Keratinocyte (primary cell): ENCODE results near the gene VSIG10L2. TPM values are rescaled to one million over a fixed set of nuclear protein-coding genes. Genes with fewer than 3 reads are reported as not detected.

Experiments
- DNase-seq: peaks from one replicate; pipeline ENCODE4 v3.0.0-alpha.2; 2011; ENCODE audit warnings: low read depth, missing footprints, low spot score
- FAIRE-seq: peaks from 2 replicates; lab custom pipeline; 2011; peaks lifted over from hg19 to GRCh38; lab: Jason Lieb, UNC
- H2AFZ ChIP-seq: 2 replicates; pipeline ENCODE4 v1.6.0; 2012; ENCODE audit warnings: low read length, control low read depth, inconsistent platforms; ENCODE audit not compliant: control insufficient read depth
- H3K27ac ChIP-seq: 2 replicates; pipeline ENCODE4 v1.5.1; 2011; ENCODE audit warnings: low read length; ENCODE audit not compliant: control insufficient read depth, insufficient read depth
- H3K27me3 ChIP-seq: 3 replicates; pipeline ENCODE4 v1.6.0; 2011; ENCODE audit warnings: low read length; ENCODE audit not compliant: control insufficient read depth, insufficient read depth; ENCODE audit errors: extremely low read depth
- H3K36me3 ChIP-seq, 2 experiments: 2 replicates in 1 of 2; 3 replicates in 1 of 2; pipeline ENCODE4 v1.5.1; 2011; ENCODE audit warnings: low read length in 2 of 2, mild to moderate bottlenecking in 1 of 2; ENCODE audit not compliant: control insufficient read depth in 2 of 2, insufficient read depth in 2 of 2; ENCODE audit errors: extremely low read depth in 1 of 2
- H3K4me1 ChIP-seq: 3 replicates; pipeline ENCODE4 v1.5.1; 2011; ENCODE audit warnings: low read length; ENCODE audit not compliant: control insufficient read depth, insufficient read depth; ENCODE audit errors: extremely low read depth
- H3K4me2 ChIP-seq: 3 replicates; pipeline ENCODE4 v1.6.0; 2011; ENCODE audit warnings: low read depth, low read length; ENCODE audit not compliant: control insufficient read depth, insufficient read depth; ENCODE audit errors: extremely low read depth
- H3K4me3 ChIP-seq, 3 experiments: fragments of 200-600 bp in 1 of 3; sonication (generic) in 1 of 3; 2 replicates in 2 of 3; 3 replicates in 1 of 3; pipeline ENCODE4 v1.5.1; 2011 to 2016; ENCODE audit warnings: low read length in 3 of 3, mild to moderate bottlenecking in 3 of 3, control low read depth in 2 of 3, inconsistent platforms in 1 of 3, low read depth in 1 of 3, mixed read lengths in 1 of 3, mixed run types in 1 of 3, moderate library complexity in 1 of 3; ENCODE audit not compliant: control insufficient read depth in 2 of 3, insufficient read depth in 2 of 3; ENCODE audit errors: extremely low read depth in 1 of 3
- H3K79me2 ChIP-seq: 2 replicates; pipeline ENCODE4 v1.6.0; 2012; ENCODE audit warnings: low read length; ENCODE audit not compliant: control insufficient read depth, insufficient read depth
- H3K9ac ChIP-seq: 3 replicates; pipeline ENCODE4 v1.6.0; 2011; ENCODE audit warnings: low read length; ENCODE audit not compliant: control insufficient read depth, insufficient read depth; ENCODE audit errors: extremely low read depth
- H3K9me1 ChIP-seq: 3 replicates; pipeline ENCODE4 v1.6.0; 2011; ENCODE audit warnings: low read length; ENCODE audit not compliant: control insufficient read depth, insufficient read depth; ENCODE audit errors: extremely low read depth
- H3K9me3 ChIP-seq: 2 replicates; pipeline ENCODE4 v1.5.1; 2012; ENCODE audit warnings: low read depth, low read length; ENCODE audit not compliant: control insufficient read depth
- H4K20me1 ChIP-seq: 3 replicates; pipeline ENCODE4 v1.6.0; 2011; ENCODE audit warnings: low read length; ENCODE audit not compliant: control insufficient read depth, insufficient read depth; ENCODE audit errors: extremely low read depth
- CTCF ChIP-seq, 3 experiments: IDR thresholded peaks in 1 of 3; conservative IDR thresholded peaks in 1 of 3; optimal IDR thresholded peaks in 1 of 3; 2 replicates in 2 of 3; 3 replicates in 1 of 3; pipeline versions ENCODE3 to v1.5.1; 2011; ENCODE audit warnings: low read length in 3 of 3, mild to moderate bottlenecking in 3 of 3, moderate library complexity in 2 of 3, control low read depth in 1 of 3, inconsistent platforms in 1 of 3; ENCODE audit not compliant: insufficient read depth in 2 of 3; ENCODE audit errors: extremely low read depth in 1 of 3
- EZH2 ChIP-seq: IDR thresholded peaks from one replicate; pipeline ENCODE4 v1.6.1; 2012; ENCODE audit warnings: inconsistent platforms, mild to moderate bottlenecking, low read length, moderate library complexity
- dilution Hi-C: fragments of 300-500 bp; cut with MboI; formaldehyde crosslinking; loops from one replicate; pipeline ENCODE4 v1.7.0; 2020; ENCODE audit warnings: low sequenced_read_pairs; ENCODE audit not compliant: extremely low pct_ligation_motif_present
- polyA plus RNA-seq, 5 experiments: library from polyadenylated mRNA; depleted of rRNA in 3 of 5; stranded (reverse) in 3 of 5; stranded (forward) in 1 of 5; unstranded in 1 of 5; fragments of >200 nt; gene quantifications; 1 replicate in 1 of 5; 2 replicates in 3 of 5; 3 replicates in 1 of 5; pipeline versions ENCODE4 v1.2.1 to v1.2.3, GENCODE V29; 2011 to 2012; ENCODE audit warnings: missing spikeins in 2 of 5, low read depth in 1 of 5, low replicate concordance in 1 of 5

The VSIG10L2 gene
- polyA plus RNA-seq, 1 donor (not counting 4 experiments of a cell fraction or from before 2014, with no cell fraction given): 0.09 TPM

GRCh38 chr11:125932301-125932700, 13.5 kb upstream of the VSIG10L2 start:
- no peak for DNase-seq
- H3K4me2 ChIP-seq: no peak overlapping the region

GRCh38 chr11:125933030-125933813, 12.6 kb upstream of the VSIG10L2 start:
- Histone ChIP-seq H3K4me1 (no peaks in the 10 kb centered on the region), H3K9ac (no peak overlapping the region), H3K9me1 (no peaks in the 10 kb centered on the region), H3K27me3 (peaks cover 31% of the 10 kb centered on the region), H3K4me3 (no peak overlapping the region), H3K36me3 (no peaks in the 10 kb centered on the region), H3K4me2 (no peak overlapping the region), H3K79me2 (no peaks in the 10 kb centered on the region), H2AFZ (no peak overlapping the region), H3K27ac (no peak overlapping the region), H3K9me3 (no peaks in the 10 kb centered on the region), H4K20me1 (no peaks in the 10 kb centered on the region)
- no peak for DNase-seq
- no peak for FAIRE-seq
- dilution Hi-C loops: loop anchor here (25.0 kb wide), 1 partner anchor 279 kb away; the partner anchor contains the start of genes FAM118B and RPUSD4
- no peak for TF ChIP-seq CTCF (optimal IDR thresholded peaks at IDR 0.05 in 1 of 3, IDR thresholded peaks at IDR 0.05 in 1 of 3, conservative IDR thresholded peaks at IDR 0.05 in 1 of 3; ENCODE audit: extremely low read depth in 1 of 3, insufficient read depth in 2 of 3, low read length in 3 of 3)
- no peak for TF ChIP-seq EZH2

More at GRCh38 chr11:125932301-125932700, 13.5 kb upstream of the VSIG10L2 start:
- Histone ChIP-seq H3K4me3 (no peak overlapping the region), H4K20me1 (no peaks in the 10 kb centered on the region), H3K27me3 (peaks cover 31% of the 10 kb centered on the region), H3K79me2 (no peaks in the 10 kb centered on the region), H2AFZ (no peak overlapping the region), H3K4me1 (no peaks in the 10 kb centered on the region), H3K9me3 (no peaks in the 10 kb centered on the region), H3K9me1 (no peaks in the 10 kb centered on the region), H3K27ac (no peak overlapping the region), H3K9ac (no peak overlapping the region), H3K36me3 (no peaks in the 10 kb centered on the region)
- no peak for FAIRE-seq
- dilution Hi-C loops: loop anchor here (25.0 kb wide), 1 partner anchor 280 kb away; the partner anchor contains the start of genes FAM118B and RPUSD4
- TF ChIP-seq EZH2 (no peak), CTCF (optimal IDR thresholded peaks at IDR 0.05 in 1 of 3, IDR thresholded peaks at IDR 0.05 in 1 of 3, conservative IDR thresholded peaks at IDR 0.05 in 1 of 3; ENCODE audit: extremely low read depth in 1 of 3, insufficient read depth in 2 of 3, low read length in 3 of 3) (no peak)
